Adrenal gland (tissue), 5 donors: ENCODE data around the gene MPG.

Experiments used
- POLR2A ChIP-seq, 2 donors: fragments of 450-650 bp; IDR thresholded peaks; one replicate each; pipeline ENCODE4 v1.6.1; 2017; ENCODE audit warnings: antibody characterized with exemption in 2 of 2, mild to moderate bottlenecking in 2 of 2, moderate library complexity in 1 of 2
- TF ChIP-seq, protein P1 (sequence below), 6 experiments: fragments of 450-650 bp in 4 of 6; fragments of 200-600 bp in 2 of 6; sonication (generic) in 1 of 6; IDR thresholded peaks; 1 replicate in 5 of 6; 2 replicates in 1 of 6; pipeline versions ENCODE4 v1.5.1 to v1.8.0; 2016 to 2021; ENCODE audit warnings: antibody characterized with exemption in 6 of 6, mild to moderate bottlenecking in 2 of 6, moderate library complexity in 1 of 6
- donor health status: DM: no; HTN: no; CAD: no.

DNA sequence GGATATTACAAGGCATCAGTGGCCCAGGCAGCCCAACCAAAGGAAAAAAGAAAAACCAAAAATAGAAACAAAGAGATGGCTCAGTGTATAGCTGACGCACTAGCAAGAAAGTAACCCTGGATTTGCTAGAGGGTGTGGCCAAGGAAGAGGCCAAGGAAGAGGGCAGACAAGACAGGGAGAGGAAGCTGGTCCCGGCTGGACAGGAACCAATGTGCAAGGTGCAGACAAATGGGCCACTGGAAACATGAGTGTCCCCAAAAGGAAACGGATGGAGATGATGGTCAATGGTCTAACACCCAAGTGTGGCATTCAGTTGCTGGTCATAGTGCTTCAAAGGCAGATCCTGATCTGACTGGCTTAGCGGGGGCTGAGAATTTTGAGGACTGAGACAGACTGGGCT, 35.3 kb upstream of the MPG start:
- TF ChIP-seq, protein P1, sequence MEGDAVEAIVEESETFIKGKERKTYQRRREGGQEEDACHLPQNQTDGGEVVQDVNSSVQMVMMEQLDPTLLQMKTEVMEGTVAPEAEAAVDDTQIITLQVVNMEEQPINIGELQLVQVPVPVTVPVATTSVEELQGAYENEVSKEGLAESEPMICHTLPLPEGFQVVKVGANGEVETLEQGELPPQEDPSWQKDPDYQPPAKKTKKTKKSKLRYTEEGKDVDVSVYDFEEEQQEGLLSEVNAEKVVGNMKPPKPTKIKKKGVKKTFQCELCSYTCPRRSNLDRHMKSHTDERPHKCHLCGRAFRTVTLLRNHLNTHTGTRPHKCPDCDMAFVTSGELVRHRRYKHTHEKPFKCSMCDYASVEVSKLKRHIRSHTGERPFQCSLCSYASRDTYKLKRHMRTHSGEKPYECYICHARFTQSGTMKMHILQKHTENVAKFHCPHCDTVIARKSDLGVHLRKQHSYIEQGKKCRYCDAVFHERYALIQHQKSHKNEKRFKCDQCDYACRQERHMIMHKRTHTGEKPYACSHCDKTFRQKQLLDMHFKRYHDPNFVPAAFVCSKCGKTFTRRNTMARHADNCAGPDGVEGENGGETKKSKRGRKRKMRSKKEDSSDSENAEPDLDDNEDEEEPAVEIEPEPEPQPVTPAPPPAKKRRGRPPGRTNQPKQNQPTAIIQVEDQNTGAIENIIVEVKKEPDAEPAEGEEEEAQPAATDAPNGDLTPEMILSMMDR (IDR thresholded peaks at IDR 0.05): no peak
- TF ChIP-seq POLR2A (IDR thresholded peaks at IDR 0.05): no peak
